SU-DHL-6 (cell line): ENCODE results near the gene ADGRF5.

Experiments used
- CTCF ChIP-seq: fragments of 200-600 bp; sonication (generic); IDR thresholded peaks from one replicate; pipeline ENCODE4 v1.5.1; 2017; ENCODE audit warnings: antibody characterized with exemption, mild to moderate bottlenecking, low read length, moderate library complexity; ENCODE audit not compliant: insufficient read depth, poor library complexity, severe bottlenecking
- EZH2phosphoT487 ChIP-seq: fragments of 200-600 bp; sonication (generic), shearing (Covaris generic); conservative IDR thresholded peaks from 2 replicates; pipeline ENCODE4 v1.6.1; 2018; ENCODE audit warnings: mild to moderate bottlenecking, antibody characterized with exemption, low read length, moderate library complexity, mixed read lengths

- TF ChIP-seq CTCF: no peak
- no peak for TF ChIP-seq EZH2phosphoT487
Observed at GRCh38 chr6:46850792-46851191, 70.9 kb downstream of the ADGRF5 start.
